Epithelial cell of esophagus (primary cell): ENCODE results near the gene PGR.
A peak's percentile ranks its signal among the peaks of the same experiment; 100 is the strongest.

Experiments
- DNase-seq: peaks from one replicate; pipeline ENCODE4 v3.0.0; 2010; ENCODE audit warnings: low read depth
- H3K4me3 ChIP-seq: 2 replicates; pipeline ENCODE4 v1.5.1; 2011; ENCODE audit warnings: mild to moderate bottlenecking, low read length, control low read depth
- CTCF ChIP-seq: IDR thresholded peaks from 2 replicates; pipeline ENCODE4 v1.5.1; 2011; ENCODE audit warnings: low read depth, mild to moderate bottlenecking, low read length, control low read depth, inconsistent platforms; ENCODE audit not compliant: insufficient read depth; ENCODE audit errors: missing control alignments

The PGR gene

DNA sequence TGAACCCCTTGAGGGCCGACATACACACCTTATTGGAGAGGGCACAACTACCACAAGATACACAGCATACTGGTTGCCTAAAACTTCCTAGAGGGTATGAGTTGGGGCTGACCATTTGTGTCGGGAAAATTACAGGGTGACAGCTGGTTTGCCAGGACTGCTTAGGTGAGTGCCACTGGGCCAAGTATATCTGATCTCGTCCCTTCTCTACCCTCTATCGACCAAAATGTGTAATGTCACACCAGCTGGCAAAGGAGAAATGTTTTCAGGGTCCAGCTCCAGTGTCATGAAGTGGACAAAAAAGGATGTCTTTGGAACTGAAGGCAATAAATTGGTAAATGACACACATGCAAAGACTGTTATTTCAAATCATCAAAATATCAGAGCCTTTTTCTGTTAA is 126.1 kb downstream of the PGR start:
- DNase-seq: peak; percentile 10
- TF ChIP-seq CTCF: peak; percentile 11
- H3K4me3 ChIP-seq: no peak overlapping the region

GRCh38 chr11:100999756-101000155 is 129.9 kb downstream of the PGR start:
- no peak overlapping the region for H3K4me3 ChIP-seq
- TF ChIP-seq CTCF: no peak
- no peak for DNase-seq

GRCh38 chr11:100994966-100995365 is 134.6 kb downstream of the PGR start:
- DNase-seq: peak; percentile 50
- TF ChIP-seq CTCF: no peak
- H3K4me3 ChIP-seq: no peak overlapping the region

GRCh38 chr11:100991541-100991940 is 138.1 kb downstream of the PGR start:
- H3K4me3 ChIP-seq: no peak overlapping the region
- peak; percentile 73 for DNase-seq
- no peak for TF ChIP-seq CTCF

- no peak for DNase-seq
- H3K4me3 ChIP-seq: no peak overlapping the region
- TF ChIP-seq CTCF: no peak
These were observed 138.7 kb downstream of the PGR start for GRCh38 chr11:100990931-100991330.

DNA sequence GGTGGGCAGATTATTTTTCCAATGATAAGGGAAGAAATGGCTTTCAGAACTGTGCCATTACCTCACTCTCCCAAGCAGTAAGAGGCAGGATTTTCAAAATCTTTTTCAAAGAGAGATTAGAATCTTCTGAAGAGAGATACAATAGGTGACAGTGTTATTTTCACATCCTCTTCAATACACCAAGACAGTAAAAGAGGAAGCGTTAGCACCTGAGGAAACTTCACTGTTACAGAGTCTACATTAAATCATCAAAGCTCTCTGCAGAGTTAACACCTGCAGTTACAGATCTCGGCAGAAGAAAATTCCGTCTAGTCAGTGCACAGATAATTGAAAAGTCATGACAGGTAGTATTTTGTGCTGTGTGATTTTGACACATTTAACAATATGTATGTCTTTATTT is 144.9 kb downstream of the PGR start:
- TF ChIP-seq CTCF: no peak
- DNase-seq: no peak

GRCh38 chr11:100981196-100981824 is 148.3 kb downstream of the PGR start:
- no peak for TF ChIP-seq CTCF
- DNase-seq: peak; percentile 63
- H3K4me3 ChIP-seq: no peak overlapping the region

More for the DNA sequence above, 144.9 kb downstream of the PGR start:
- no peak overlapping the region for H3K4me3 ChIP-seq
